PFSK-1 (cell line): Measurements from ENCODE around the gene AMBRA1.

Experiments used
- POLR2AphosphoS5 ChIP-seq: IDR thresholded peaks from 2 replicates; pipeline ENCODE4 v1.6.1; 2012; ENCODE audit warnings: low read depth, mild to moderate bottlenecking, control low read depth, low read length, moderate library complexity
- REST ChIP-seq, 2 experiments: IDR thresholded peaks; 2 replicates each; pipeline versions ENCODE4 v1.6.1 to v1.8.0; 2011 to 2012; ENCODE audit warnings: low read depth in 2 of 2, low read length in 2 of 2, control low read depth in 1 of 2, inconsistent platforms in 1 of 2, mild to moderate bottlenecking in 1 of 2, moderate library complexity in 1 of 2; ENCODE audit not compliant: insufficient read depth in 1 of 2
- SIN3A ChIP-seq: IDR thresholded peaks from 2 replicates; pipeline ENCODE4 v1.6.1; 2012; ENCODE audit warnings: mild to moderate bottlenecking, low read length, moderate library complexity, borderline replicate concordance; ENCODE audit not compliant: insufficient read depth
- TAF1 ChIP-seq: IDR thresholded peaks from 2 replicates; pipeline ENCODE4 v1.6.1; 2012; ENCODE audit warnings: low read length, control low read depth, borderline replicate concordance; ENCODE audit not compliant: insufficient read depth

GRCh38 chr11:46366661-46367161, 227.1 kb downstream of the AMBRA1 start:
- no peak for TF ChIP-seq REST (IDR thresholded peaks at IDR 0.05; ENCODE audit: insufficient read depth in 1 of 2, low read depth in 2 of 2, low read length in 2 of 2)
- TF ChIP-seq TAF1, result no peak
- TF ChIP-seq SIN3A, result no peak
- TF ChIP-seq POLR2AphosphoS5, result no peak
